DND-41 (cell line): ENCODE results near the gene FN3KRP.

Experiments
- ATAC-seq: fragments of 200-7000 bp; cut with Tn5 transposase; 3 replicates; pipeline ENCODE4 v1.9.1; 2021; ENCODE audit warnings: low read depth; ENCODE audit not compliant: insufficient read depth
- DNase-seq: peaks from one replicate; pipeline ENCODE4 v3.0.0-alpha.2; 2020
- H2AFZ ChIP-seq: 2 replicates; pipeline ENCODE4 v1.6.0; 2012; ENCODE audit warnings: low read depth, low read length
- H3K27ac ChIP-seq: 2 replicates; pipeline ENCODE4 v1.5.1; 2012; ENCODE audit warnings: low read length, inconsistent platforms
- H3K27me3 ChIP-seq: fragments of 200-600 bp; sonication (generic); 2 replicates; pipeline ENCODE4 v1.6.0; 2012; ENCODE audit warnings: low read length, mild to moderate bottlenecking, inconsistent platforms; ENCODE audit not compliant: insufficient read depth, poor library complexity
- H3K36me3 ChIP-seq: 2 replicates; pipeline ENCODE4 v1.5.1; 2012; ENCODE audit warnings: low read length, inconsistent platforms; ENCODE audit not compliant: insufficient read depth
- H3K4me1 ChIP-seq: 2 replicates; pipeline ENCODE4 v1.5.1; 2012; ENCODE audit warnings: mild to moderate bottlenecking, low read length; ENCODE audit not compliant: insufficient read depth
- H3K4me2 ChIP-seq: 2 replicates; pipeline ENCODE4 v1.6.0; 2012; ENCODE audit warnings: mild to moderate bottlenecking, moderate library complexity, low read length, inconsistent platforms; ENCODE audit not compliant: insufficient read depth
- H3K4me3 ChIP-seq, 2 experiments: fragments of 200-600 bp in 1 of 2; shearing (Covaris generic) in 1 of 2; 2 replicates each; pipeline ENCODE4 v1.5.1; 2012 to 2016; ENCODE audit warnings: inconsistent platforms in 2 of 2, low read length in 2 of 2, mild to moderate bottlenecking in 2 of 2, low read depth in 1 of 2, moderate library complexity in 1 of 2
- H3K79me2 ChIP-seq: 2 replicates; pipeline ENCODE4 v1.6.0; 2012; ENCODE audit warnings: low read length, inconsistent platforms; ENCODE audit not compliant: insufficient read depth
- H3K9ac ChIP-seq: 2 replicates; pipeline ENCODE4 v1.6.0; 2012; ENCODE audit warnings: low read depth, mild to moderate bottlenecking, inconsistent platforms, low read length, moderate library complexity
- H3K9me3 ChIP-seq: 2 replicates; pipeline ENCODE4 v1.5.1; 2012; ENCODE audit warnings: low read length, moderate library complexity, mild to moderate bottlenecking, inconsistent platforms; ENCODE audit not compliant: insufficient read depth, severe bottlenecking
- H4K20me1 ChIP-seq: 2 replicates; pipeline ENCODE4 v1.6.0; 2012; ENCODE audit warnings: low read length; ENCODE audit not compliant: insufficient read depth
- CTCF ChIP-seq: IDR thresholded peaks from 2 replicates; pipeline ENCODE4 v1.5.1; 2012; ENCODE audit warnings: borderline replicate concordance, low read length, moderate library complexity, mild to moderate bottlenecking; ENCODE audit not compliant: poor library complexity, severe bottlenecking; ENCODE audit errors: extremely low read depth
- EZH2 ChIP-seq: IDR thresholded peaks from 3 replicates; pipeline ENCODE4 v1.6.1; 2012; ENCODE audit warnings: borderline replicate concordance, low read depth, mild to moderate bottlenecking, moderate library complexity, low read length, inconsistent platforms; ENCODE audit not compliant: severe bottlenecking

FN3KRP gene

GRCh38 chr17:82775001-82775823 lies 58.7 kb downstream of the FN3KRP start:
- no peak overlapping the region for H3K4me3 ChIP-seq
- no peak overlapping the region for H3K4me2 ChIP-seq
- peaks cover 5% of the 10 kb centered on the region; the same call in 1 of the 2 replicates for H3K79me2 ChIP-seq
- DNase-seq: peak; percentile 29
- peaks cover 7% of the 10 kb centered on the region; the same call in 1 of the 2 replicates for H3K4me1 ChIP-seq
- H4K20me1 ChIP-seq: peaks cover 11% of the 10 kb centered on the region; the same call in 1 of the 2 replicates
- no peak overlapping the region for H2AFZ ChIP-seq
- H3K27ac ChIP-seq: no peak overlapping the region
- no peaks in the 10 kb centered on the region for H3K27me3 ChIP-seq
- peaks cover 53% of the 10 kb centered on the region for H3K36me3 ChIP-seq
- peak; percentile 58 for ATAC-seq
- H3K9me3 ChIP-seq: no peaks in the 10 kb centered on the region
- TF ChIP-seq EZH2: no peak
- TF ChIP-seq CTCF: peak; percentile 72
- no peak overlapping the region for H3K9ac ChIP-seq

GRCh38 chr17:82776454-82776853 lies 59.9 kb downstream of the FN3KRP start:
- H3K9ac ChIP-seq: no peak overlapping the region
- H3K4me2 ChIP-seq: no peak overlapping the region
- H3K79me2 ChIP-seq: peaks cover 9% of the 10 kb centered on the region; the same call in 1 of the 2 replicates
- H3K27me3 ChIP-seq: no peaks in the 10 kb centered on the region
- H2AFZ ChIP-seq: no peak overlapping the region
- H3K9me3 ChIP-seq: no peaks in the 10 kb centered on the region
- H3K27ac ChIP-seq: no peak overlapping the region
- TF ChIP-seq CTCF: no peak
- peaks cover 44% of the 10 kb centered on the region for H3K36me3 ChIP-seq
- peaks cover 13% of the 10 kb centered on the region; the same call in 1 of the 2 replicates for H4K20me1 ChIP-seq
- ATAC-seq: no peak
- H3K4me3 ChIP-seq: no peak overlapping the region
- DNase-seq: no peak
- H3K4me1 ChIP-seq: peaks cover 10% of the 10 kb centered on the region
